ENCODE data around the gene GPA33.

Gene GPA33

GRCh38 chr1:167101754-167102153, 11.6 kb upstream of the GPA33 start:
- CTCF ChIA-PET, result interaction anchor here (0.6 to 2.0 kb wide), 3 partner anchors 8 to 23 kb away, joined by 3 to 5 read pairs (median 4); partner anchors contain the start of gene STYXL2
- POLR2A ChIA-PET, result no interaction called here
- no peak for DNase-seq

GRCh38 chr1:167100730-167101129, 10.6 kb upstream of the GPA33 start:
- WGBS (ENCODE audit: insufficient coverage), result 100% methylated on average over 1 of the region's 2 CpGs
- no peak overlapping the region for H3K27ac ChIP-seq (ENCODE audit: insufficient read depth in 1 of 2, low read depth in 1 of 2, low read length in 2 of 2, poor library complexity in 1 of 2, severe bottlenecking in 2 of 2)
- H3K4me3 ChIP-seq (ENCODE audit: control insufficient read depth in 1 of 7, extremely low read depth in 1 of 7, insufficient read depth in 4 of 7, low read depth in 2 of 7, low read length in 6 of 7), result no peak overlapping the region
- H3K27me3 ChIP-seq (replicated peaks in 2 of 5; ENCODE audit: control insufficient read depth in 4 of 5, insufficient read depth in 5 of 5, low read length in 4 of 5), result no peaks in the 10 kb centered on the region
- no peaks in the 10 kb centered on the region for H3K9me3 ChIP-seq (ENCODE audit: control extremely low read depth in 1 of 5, control insufficient read depth in 4 of 5, insufficient read depth in 2 of 5, low read depth in 1 of 5, low read length in 4 of 5)
- no peak for DNase-seq
- H3K36me3 ChIP-seq (ENCODE audit: control insufficient read depth in 4 of 4, insufficient read depth in 4 of 4, low read length in 3 of 4), result peaks cover 0 to 4% (median 0%) of the 10 kb centered on the region in 4 experiments
- peaks cover 13 to 38% (median 25%) of the 10 kb centered on the region in 4 experiments for H3K4me1 ChIP-seq (ENCODE audit: control extremely low read depth in 1 of 4, control insufficient read depth in 4 of 4, insufficient read depth in 4 of 4, low read length in 3 of 4)
- ChIA-PET CTCF (interaction anchor here (1.5 kb wide), 1 partner anchor 37 kb away, joined by 3 read pairs; no protein-coding TSS in a partner anchor), POLR2A (no interaction called here)

More at GRCh38 chr1:167101754-167102153, 11.6 kb upstream of the GPA33 start:
- Histone ChIP-seq H3K36me3 (ENCODE audit: control insufficient read depth in 4 of 4, insufficient read depth in 4 of 4, low read length in 3 of 4) (peaks cover 0 to 4% (median 0%) of the 10 kb centered on the region in 4 experiments), H3K4me1 (ENCODE audit: control extremely low read depth in 1 of 4, control insufficient read depth in 4 of 4, insufficient read depth in 4 of 4, low read length in 3 of 4) (peaks cover 13 to 39% (median 28%) of the 10 kb centered on the region in 4 experiments), H3K27ac (ENCODE audit: insufficient read depth in 1 of 2, low read depth in 1 of 2, low read length in 2 of 2, poor library complexity in 1 of 2, severe bottlenecking in 2 of 2) (no peak overlapping the region), H3K9me3 (ENCODE audit: control extremely low read depth in 1 of 5, control insufficient read depth in 4 of 5, insufficient read depth in 2 of 5, low read depth in 1 of 5, low read length in 4 of 5) (no peaks in the 10 kb centered on the region), H3K27me3 (replicated peaks in 2 of 5; ENCODE audit: control insufficient read depth in 4 of 5, insufficient read depth in 5 of 5, low read length in 4 of 5) (no peaks in the 10 kb centered on the region), H3K4me3 (ENCODE audit: control insufficient read depth in 1 of 7, extremely low read depth in 1 of 7, insufficient read depth in 4 of 7, low read depth in 2 of 7, low read length in 6 of 7) (no peak overlapping the region)
- 100% methylated on average over 1 of the region's 2 CpGs for WGBS (ENCODE audit: insufficient coverage)

DNA sequence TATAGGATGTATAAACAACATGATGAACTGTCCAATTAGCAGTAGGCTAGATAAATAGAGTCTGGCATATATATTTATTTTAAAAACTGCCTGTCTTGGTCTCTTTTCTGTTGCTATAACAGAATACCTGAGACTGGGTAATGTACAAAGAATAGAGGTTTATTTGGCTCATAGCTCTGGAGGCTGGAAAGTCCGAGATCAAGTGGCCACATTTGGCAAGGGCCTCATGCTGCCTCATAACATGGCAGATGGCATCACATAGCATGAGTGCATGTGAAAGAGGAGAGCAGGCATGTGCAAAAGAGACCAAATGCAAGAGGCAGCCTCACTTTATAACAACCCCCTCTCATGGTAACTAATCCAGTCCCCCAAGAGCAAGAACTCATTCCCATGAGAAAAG, 9.7 kb upstream of the GPA33 start:
- Histone ChIP-seq H3K4me3 (ENCODE audit: control insufficient read depth in 1 of 7, extremely low read depth in 1 of 7, insufficient read depth in 4 of 7, low read depth in 2 of 7, low read length in 6 of 7) (no peak overlapping the region), H3K4me1 (ENCODE audit: control extremely low read depth in 1 of 4, control insufficient read depth in 4 of 4, insufficient read depth in 4 of 4, low read length in 3 of 4) (peaks cover 8 to 38% (median 24%) of the 10 kb centered on the region in 4 experiments), H3K27me3 (replicated peaks in 2 of 5; ENCODE audit: control insufficient read depth in 4 of 5, insufficient read depth in 5 of 5, low read length in 4 of 5) (no peaks in the 10 kb centered on the region), H3K9me3 (ENCODE audit: control extremely low read depth in 1 of 5, control insufficient read depth in 4 of 5, insufficient read depth in 2 of 5, low read depth in 1 of 5, low read length in 4 of 5) (no peaks in the 10 kb centered on the region), H3K27ac (ENCODE audit: insufficient read depth in 1 of 2, low read depth in 1 of 2, low read length in 2 of 2, poor library complexity in 1 of 2, severe bottlenecking in 2 of 2) (no peak overlapping the region), H3K36me3 (ENCODE audit: control insufficient read depth in 4 of 4, insufficient read depth in 4 of 4, low read length in 3 of 4) (peaks cover 0 to 4% (median 0%) of the 10 kb centered on the region in 4 experiments)
- 100% methylated on average over 1 of the region's 1 CpG for WGBS (ENCODE audit: insufficient coverage)
- POLR2A ChIA-PET, result no interaction called here
- CTCF ChIA-PET, result interaction anchor here (1.5 kb wide), 1 partner anchor 36 kb away, joined by 3 read pairs; no protein-coding TSS in a partner anchor
- DNase-seq, result no peak

DNA sequence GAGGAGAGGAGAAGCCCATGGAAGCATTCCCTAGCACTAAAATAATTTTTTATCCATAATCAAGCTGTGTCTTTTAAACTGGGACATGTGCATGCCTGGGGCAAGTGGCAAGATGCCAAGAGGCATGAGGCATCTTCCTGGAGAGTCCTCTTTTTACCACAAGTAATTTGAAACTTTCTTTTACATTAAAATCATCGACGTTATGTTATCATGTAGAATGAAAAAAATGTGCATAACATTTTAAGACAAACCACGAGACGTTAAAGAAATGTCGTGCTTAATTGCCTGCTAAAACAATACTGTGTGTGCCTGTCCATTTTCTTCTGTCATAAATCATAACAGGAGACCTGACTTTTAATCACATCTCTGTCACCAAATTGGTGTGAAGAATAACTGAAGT, 5.2 kb upstream of the GPA33 start:
- no peak overlapping the region for H3K27ac ChIP-seq (ENCODE audit: insufficient read depth in 1 of 2, low read depth in 1 of 2, low read length in 2 of 2, poor library complexity in 1 of 2, severe bottlenecking in 2 of 2)
- DNase-seq, result peak in 2 of 3 donors; percentile 66 to 68
- CTCF ChIA-PET, result interaction anchor here (2.1 kb wide), 2 partner anchors 10 kb away, joined by 4 to 5 read pairs; no protein-coding TSS in a partner anchor
- no peaks in the 10 kb centered on the region for H3K9me3 ChIP-seq (ENCODE audit: control extremely low read depth in 1 of 5, control insufficient read depth in 4 of 5, insufficient read depth in 2 of 5, low read depth in 1 of 5, low read length in 4 of 5)
- no peaks in the 10 kb centered on the region for H3K27me3 ChIP-seq (replicated peaks in 2 of 5; ENCODE audit: control insufficient read depth in 4 of 5, insufficient read depth in 5 of 5, low read length in 4 of 5)
- POLR2A ChIA-PET, result no interaction called here
- peaks cover 17 to 54% (median 32%) of the 10 kb centered on the region in 4 experiments for H3K4me1 ChIP-seq (ENCODE audit: control extremely low read depth in 1 of 4, control insufficient read depth in 4 of 4, insufficient read depth in 4 of 4, low read length in 3 of 4)
- H3K36me3 ChIP-seq (ENCODE audit: control insufficient read depth in 4 of 4, insufficient read depth in 4 of 4, low read length in 3 of 4), result peaks cover 0 to under 1% (median 0%) of the 10 kb centered on the region in 4 experiments
- no CpG with 5 or more reads among the region's 5 CpGs for WGBS (ENCODE audit: insufficient coverage)
- peak overlapping the region in 1 of 7 experiments; percentile 58 for H3K4me3 ChIP-seq (ENCODE audit: control insufficient read depth in 1 of 7, extremely low read depth in 1 of 7, insufficient read depth in 4 of 7, low read depth in 2 of 7, low read length in 6 of 7)

- POLR2A ChIA-PET, result no interaction called here
- Histone ChIP-seq H3K9me3 (ENCODE audit: control extremely low read depth in 1 of 5, control insufficient read depth in 4 of 5, insufficient read depth in 2 of 5, low read depth in 1 of 5, low read length in 4 of 5) (no peaks in the 10 kb centered on the region), H3K27ac (ENCODE audit: insufficient read depth in 1 of 2, low read depth in 1 of 2, low read length in 2 of 2, poor library complexity in 1 of 2, severe bottlenecking in 2 of 2) (no peak overlapping the region), H3K27me3 (replicated peaks in 2 of 5; ENCODE audit: control insufficient read depth in 4 of 5, insufficient read depth in 5 of 5, low read length in 4 of 5) (no peaks in the 10 kb centered on the region), H3K36me3 (ENCODE audit: control insufficient read depth in 4 of 4, insufficient read depth in 4 of 4, low read length in 3 of 4) (no peaks in the 10 kb centered on the region), H3K4me1 (ENCODE audit: control extremely low read depth in 1 of 4, control insufficient read depth in 4 of 4, insufficient read depth in 4 of 4, low read length in 3 of 4) (peaks cover 17 to 61% (median 38%) of the 10 kb centered on the region in 4 experiments), H3K4me3 (ENCODE audit: control insufficient read depth in 1 of 7, extremely low read depth in 1 of 7, insufficient read depth in 4 of 7, low read depth in 2 of 7, low read length in 6 of 7) (peak overlapping the region in 1 of 7 experiments; percentile 58)
- peak in 1 of 3 donors; percentile 23 for DNase-seq
- CTCF ChIA-PET, result interaction anchor here (2.1 kb wide), 2 partner anchors 9 to 10 kb away, joined by 4 to 5 read pairs; no protein-coding TSS in a partner anchor
- WGBS (ENCODE audit: insufficient coverage), result 100% methylated on average over 1 of the region's 8 CpGs
These were observed 4.5 kb upstream of the GPA33 start for GRCh38 chr1:167094690-167095089.

- POLR2A ChIA-PET, result no interaction called here
- Histone ChIP-seq H3K4me1 (ENCODE audit: control extremely low read depth in 1 of 4, control insufficient read depth in 4 of 4, insufficient read depth in 4 of 4, low read length in 3 of 4) (peaks cover 17 to 68% (median 38%) of the 10 kb centered on the region in 4 experiments), H3K9me3 (ENCODE audit: control extremely low read depth in 1 of 5, control insufficient read depth in 4 of 5, insufficient read depth in 2 of 5, low read depth in 1 of 5, low read length in 4 of 5) (no peaks in the 10 kb centered on the region), H3K4me3 (ENCODE audit: control insufficient read depth in 1 of 7, extremely low read depth in 1 of 7, insufficient read depth in 4 of 7, low read depth in 2 of 7, low read length in 6 of 7) (peak within 1 kb of the TSS in 2 of 7 experiments; percentile 2 to 58), H3K27ac (ENCODE audit: insufficient read depth in 1 of 2, low read depth in 1 of 2, low read length in 2 of 2, poor library complexity in 1 of 2, severe bottlenecking in 2 of 2) (peak within 1 kb of the TSS in 1 of 2 experiments; percentile 6), H3K27me3 (replicated peaks in 2 of 5; ENCODE audit: control insufficient read depth in 4 of 5, insufficient read depth in 5 of 5, low read length in 4 of 5) (no peaks in the 10 kb centered on the region), H3K36me3 (ENCODE audit: control insufficient read depth in 4 of 4, insufficient read depth in 4 of 4, low read length in 3 of 4) (no peaks in the 10 kb centered on the region)
- WGBS (ENCODE audit: insufficient coverage), result 66% methylated on average over 3 of the region's 8 CpGs
- CTCF ChIA-PET, result interaction anchor here (0.7 to 2.2 kb wide), 5 partner anchors 8 to 38 kb away, joined by 3 to 7 read pairs (median 5); no protein-coding TSS in a partner anchor
- no peak for DNase-seq
These were observed 3.8 kb upstream of the GPA33 start, which contains the start of gene STYXL2 for GRCh38 chr1:167093846-167094516. Gene STYXL2 (plus strand): TSS chr1:167094075. CDS start chr1:167094850, 775 bp downstream.

- H3K27ac ChIP-seq (ENCODE audit: insufficient read depth in 1 of 2, low read depth in 1 of 2, low read length in 2 of 2, poor library complexity in 1 of 2, severe bottlenecking in 2 of 2), result no peak overlapping the region
- peaks cover 17 to 80% (median 38%) of the 10 kb centered on the region in 4 experiments for H3K4me1 ChIP-seq (ENCODE audit: control extremely low read depth in 1 of 4, control insufficient read depth in 4 of 4, insufficient read depth in 4 of 4, low read length in 3 of 4)
- no peaks in the 10 kb centered on the region for H3K9me3 ChIP-seq (ENCODE audit: control extremely low read depth in 1 of 5, control insufficient read depth in 4 of 5, insufficient read depth in 2 of 5, low read depth in 1 of 5, low read length in 4 of 5)
- DNase-seq, result no peak
- ChIA-PET POLR2A (interaction anchor here (0.6 kb wide), 1 partner anchor 204 kb away, joined by 3 read pairs; no protein-coding TSS in a partner anchor), CTCF (interaction anchor here (0.8 to 2.2 kb wide), 6 partner anchors 8 to 43 kb away, joined by 3 to 7 read pairs (median 3); no protein-coding TSS in a partner anchor)
- WGBS (ENCODE audit: insufficient coverage), result no CpG with 5 or more reads among the region's 1 CpG
- no peaks in the 10 kb centered on the region for H3K27me3 ChIP-seq (replicated peaks in 2 of 5; ENCODE audit: control insufficient read depth in 4 of 5, insufficient read depth in 5 of 5, low read length in 4 of 5)
- no peaks in the 10 kb centered on the region for H3K36me3 ChIP-seq (ENCODE audit: control insufficient read depth in 4 of 4, insufficient read depth in 4 of 4, low read length in 3 of 4)
- no peak overlapping the region for H3K4me3 ChIP-seq (ENCODE audit: control insufficient read depth in 1 of 7, extremely low read depth in 1 of 7, insufficient read depth in 4 of 7, low read depth in 2 of 7, low read length in 6 of 7)
These were observed 2.5 kb upstream of the GPA33 start for GRCh38 chr1:167092653-167093052.

Measured in common myeloid progenitor, CD34-positive (primary cell).